ENCODE data around the gene DEPDC1B. TPM values are rescaled to one million over a fixed set of nuclear protein-coding genes. Genes with fewer than 3 reads are reported as not detected.

The DEPDC1B gene
- 10 to 100 TPM; 10.5 to 13.2 (median 11.2) TPM for total RNA-seq

- H3K4me3 ChIP-seq, result peak within 1 kb of the TSS; percentile 64 to 80 (median 68)
- peak; percentile 77 to 94 (median 94) for DNase-seq
- no peaks in the 10 kb centered on the region for H3K4me1 ChIP-seq
- TF ChIP-seq POLR2A (IDR thresholded peaks at IDR 0.05) (peak; percentile 18 to 53), CTCF (IDR thresholded peaks at IDR 0.05) (peak in 1 of 6 experiments; percentile 9)
- no peaks in the 10 kb centered on the region for H3K36me3 ChIP-seq
- H3K9me3 ChIP-seq, result no peaks in the 10 kb centered on the region
- no peaks in the 10 kb centered on the region for H3K27me3 ChIP-seq
- peak within 1 kb of the TSS; percentile 26 to 87 (median 75) for H3K27ac ChIP-seq
Observed at GRCh38 chr5:60699609-60700415, at the start of gene DEPDC1B. Gene DEPDC1B, minus strand, starts transcription at chr5:60700166. Its CDS starts 73 bp downstream, at chr5:60700093.

- H3K36me3 ChIP-seq, result no peaks in the 10 kb centered on the region
- no peak for TF ChIP-seq CTCF (IDR thresholded peaks at IDR 0.05)
- no peaks in the 10 kb centered on the region for H3K4me1 ChIP-seq
Observed at GRCh38 chr5:60744682-60745081, 44.7 kb upstream of the DEPDC1B start.

GRCh38 chr5:60743511-60744314, 43.7 kb upstream of the DEPDC1B start:
- TF ChIP-seq POLR2A (IDR thresholded peaks at IDR 0.05) (no peak), CTCF (IDR thresholded peaks at IDR 0.05) (no peak)
- no peak overlapping the region for H3K4me3 ChIP-seq
- no peaks in the 10 kb centered on the region for H3K4me1 ChIP-seq
- no peak overlapping the region for H3K27ac ChIP-seq
- peaks cover 0 to 5% (median 0%) of the 10 kb centered on the region in 4 donors for H3K9me3 ChIP-seq
- no peaks in the 10 kb centered on the region for H3K27me3 ChIP-seq
- H3K36me3 ChIP-seq, result no peaks in the 10 kb centered on the region
- DNase-seq, result no peak

More at GRCh38 chr5:60744682-60745081, 44.7 kb upstream of the DEPDC1B start:
- DNase-seq, result no peak
- H3K9me3 ChIP-seq, result peaks cover 0 to 2% (median 0%) of the 10 kb centered on the region in 4 donors
- no peak overlapping the region for H3K27ac ChIP-seq
- H3K27me3 ChIP-seq, result no peaks in the 10 kb centered on the region
- no peak overlapping the region for H3K4me3 ChIP-seq

GRCh38 chr5:60740322-60740721, 40.4 kb upstream of the DEPDC1B start:
- TF ChIP-seq CTCF (IDR thresholded peaks at IDR 0.05) (no peak), POLR2A (IDR thresholded peaks at IDR 0.05) (no peak)
- Histone ChIP-seq H3K27me3 (no peaks in the 10 kb centered on the region), H3K4me1 (no peaks in the 10 kb centered on the region), H3K4me3 (no peak overlapping the region), H3K36me3 (no peaks in the 10 kb centered on the region), H3K9me3 (peaks cover 0 to 5% (median 0%) of the 10 kb centered on the region in 4 donors), H3K27ac (no peak overlapping the region)
- no peak for DNase-seq

GRCh38 chr5:60738933-60739332, 39.0 kb upstream of the DEPDC1B start:
- Histone ChIP-seq H3K27me3 (no peaks in the 10 kb centered on the region), H3K36me3 (no peaks in the 10 kb centered on the region), H3K9me3 (peaks cover 0 to 5% (median 0%) of the 10 kb centered on the region in 4 donors), H3K4me3 (no peak overlapping the region), H3K27ac (no peak overlapping the region), H3K4me1 (no peaks in the 10 kb centered on the region)
- TF ChIP-seq CTCF (IDR thresholded peaks at IDR 0.05) (no peak), POLR2A (IDR thresholded peaks at IDR 0.05) (no peak)
- no peak for DNase-seq

Measured in Peyer's patch (tissue), 4 donors.